ENCODE measurements around the gene TNNT1. TPM values are rescaled to one million over a fixed set of nuclear protein-coding genes. Genes with fewer than 3 reads are reported as not detected.

The TNNT1 gene
- total RNA-seq, 1 donor from 2014 or later = 8.3 TPM

- Histone ChIP-seq H3K36me3 (ENCODE audit: insufficient read depth, low read length) (peaks cover 6% of the 10 kb centered on the region), H3K4me1 (ENCODE audit: insufficient read depth, low read length) (no peaks in the 10 kb centered on the region), H3K4me3 (ENCODE audit: insufficient read depth, low read depth, low read length) (no peak overlapping the region), H3K9me3 (ENCODE audit: insufficient read depth, low read depth, low read length) (no peaks in the 10 kb centered on the region), H3K79me2 (ENCODE audit: insufficient read depth, low read length) (peaks cover 8% of the 10 kb centered on the region), H3K4me2 (ENCODE audit: low read length) (no peak overlapping the region), H4K20me1 (ENCODE audit: insufficient read depth, low read length) (peaks cover 34% of the 10 kb centered on the region), H3K27ac (ENCODE audit: low read depth, low read length) (no peak overlapping the region), H3K9ac (ENCODE audit: low read length) (no peak overlapping the region), H2AFZ (ENCODE audit: low read depth, low read length) (no peak overlapping the region), H3K27me3 (ENCODE audit: insufficient read depth, low read length) (no peaks in the 10 kb centered on the region)
- Mint-ChIP-seq H3K4me3 (ENCODE audit: unreplicated experiment) (no peak overlapping the region), H3K4me1 (ENCODE audit: low read depth, unreplicated experiment) (no peaks in the 10 kb centered on the region), H3K36me3 (ENCODE audit: low read depth, unreplicated experiment) (peaks cover 18% of the 10 kb centered on the region), H3K27me3 (ENCODE audit: low read depth, unreplicated experiment) (no peaks in the 10 kb centered on the region), H3K9me3 (ENCODE audit: unreplicated experiment) (peaks cover under 1% of the 10 kb centered on the region), H3K27ac (ENCODE audit: unreplicated experiment) (no peak overlapping the region)
- no peak for TF ChIP-seq EZH2 (IDR thresholded peaks at IDR 0.05; ENCODE audit: insufficient read depth, low read length)
- no peak for TF ChIP-seq CTCF (IDR thresholded peaks at IDR 0.05; ENCODE audit: insufficient read depth, low read depth, low read length)
- no peak for FAIRE-seq
- DNase-seq (ENCODE audit: low read depth) = no peak
These were observed 50.9 kb downstream of the TNNT1 start for GRCh38 chr19:55097864-55098715.

- no peak overlapping the region for H2AFZ ChIP-seq (ENCODE audit: low read depth, low read length)
- H3K27ac Mint-ChIP-seq (ENCODE audit: unreplicated experiment) = no peak overlapping the region
- peaks cover 11% of the 10 kb centered on the region for H3K36me3 Mint-ChIP-seq (ENCODE audit: low read depth, unreplicated experiment)
- no peaks in the 10 kb centered on the region for H3K27me3 ChIP-seq (ENCODE audit: insufficient read depth, low read length)
- H3K9me3 ChIP-seq (ENCODE audit: insufficient read depth, low read depth, low read length) = no peaks in the 10 kb centered on the region
- H3K4me3 ChIP-seq (ENCODE audit: insufficient read depth, low read depth, low read length) = no peak overlapping the region
- peaks cover 8% of the 10 kb centered on the region for H3K79me2 ChIP-seq (ENCODE audit: insufficient read depth, low read length)
- no peak overlapping the region for H3K27ac ChIP-seq (ENCODE audit: low read depth, low read length)
- no peaks in the 10 kb centered on the region for H3K36me3 ChIP-seq (ENCODE audit: insufficient read depth, low read length)
- DNase-seq (ENCODE audit: low read depth) (no peak), FAIRE-seq (no peak)
- no peaks in the 10 kb centered on the region for H3K9me3 Mint-ChIP-seq (ENCODE audit: unreplicated experiment)
- H3K4me2 ChIP-seq (ENCODE audit: low read length) = no peak overlapping the region
- H3K4me1 Mint-ChIP-seq (ENCODE audit: low read depth, unreplicated experiment) = no peaks in the 10 kb centered on the region
- H3K9ac ChIP-seq (ENCODE audit: low read length) = no peak overlapping the region
- no peak overlapping the region for H3K4me3 Mint-ChIP-seq (ENCODE audit: unreplicated experiment)
- peaks cover 32% of the 10 kb centered on the region for H4K20me1 ChIP-seq (ENCODE audit: insufficient read depth, low read length)
- no peak for TF ChIP-seq EZH2 (IDR thresholded peaks at IDR 0.05; ENCODE audit: insufficient read depth, low read length)
- TF ChIP-seq CTCF (IDR thresholded peaks at IDR 0.05; ENCODE audit: insufficient read depth, low read depth, low read length) = no peak
- no peaks in the 10 kb centered on the region for H3K4me1 ChIP-seq (ENCODE audit: insufficient read depth, low read length)
- no peaks in the 10 kb centered on the region for H3K27me3 Mint-ChIP-seq (ENCODE audit: low read depth, unreplicated experiment)
These were observed 52.8 kb downstream of the TNNT1 start for GRCh38 chr19:55096061-55096701.

Measured in astrocyte (in vitro differentiated cells and primary cell).